Trophoblast cell (in vitro differentiated cells and primary cell): ENCODE measurements around the gene RASGRF1.

Experiments used
- DNase-seq, 2 donors: peaks; one replicate each; pipeline ENCODE4 v3.0.0-alpha.2; 2016
- H2AFZ ChIP-seq: 2 replicates; pipeline ENCODE4 v1.6.1; 2013; ENCODE audit warnings: low read length, moderate library complexity, mild to moderate bottlenecking; ENCODE audit not compliant: insufficient read depth, poor library complexity
- H2AK5ac ChIP-seq: 2 replicates; pipeline ENCODE4 v1.6.1; 2013; ENCODE audit warnings: mild to moderate bottlenecking, low read length
- H2BK120ac ChIP-seq: 2 replicates; pipeline ENCODE4 v1.6.1; 2013; ENCODE audit warnings: low read length, mild to moderate bottlenecking, moderate library complexity; ENCODE audit not compliant: insufficient read depth, poor library complexity
- H2BK12ac ChIP-seq: 2 replicates; pipeline ENCODE4 v1.6.1; 2013; ENCODE audit warnings: mild to moderate bottlenecking, low read length, moderate library complexity
- H2BK5ac ChIP-seq: 2 replicates; pipeline ENCODE4 v1.6.1; 2013; ENCODE audit warnings: low read length, low read depth, moderate library complexity, mild to moderate bottlenecking; ENCODE audit not compliant: poor library complexity
- H3K14ac ChIP-seq: 2 replicates; pipeline ENCODE4 v1.6.1; 2013; ENCODE audit warnings: mild to moderate bottlenecking, low read length
- H3K18ac ChIP-seq: 2 replicates; pipeline ENCODE4 v1.6.1; 2013; ENCODE audit warnings: mild to moderate bottlenecking, low read length
- H3K23ac ChIP-seq: 2 replicates; pipeline ENCODE4 v1.6.1; 2013; ENCODE audit warnings: low read length
- H3K27ac ChIP-seq: 2 replicates; pipeline ENCODE4 v1.5.1; 2013; ENCODE audit warnings: low read depth, mild to moderate bottlenecking, inconsistent platforms, low read length, moderate library complexity
- H3K27me3 ChIP-seq: 2 replicates; pipeline ENCODE4 v1.6.1; 2013; ENCODE audit warnings: inconsistent platforms, mild to moderate bottlenecking, low read length, moderate library complexity; ENCODE audit not compliant: insufficient read depth
- H3K36me3 ChIP-seq, 2 experiments: 1 replicate in 1 of 2; 2 replicates in 1 of 2; pipeline ENCODE4 v1.6.1; 2013; ENCODE audit warnings: low read length in 2 of 2, mild to moderate bottlenecking in 2 of 2, moderate library complexity in 1 of 2; ENCODE audit not compliant: insufficient read depth in 2 of 2, control insufficient read depth in 1 of 2
- H3K4ac ChIP-seq: 2 replicates; pipeline ENCODE4 v1.6.1; 2013; ENCODE audit warnings: low read depth, mild to moderate bottlenecking, low read length, moderate library complexity
- H3K4me1 ChIP-seq, 2 experiments: 1 replicate in 1 of 2; 2 replicates in 1 of 2; pipeline ENCODE4 v1.6.1; 2013; ENCODE audit warnings: low read length in 2 of 2, mild to moderate bottlenecking in 2 of 2, moderate library complexity in 1 of 2; ENCODE audit not compliant: insufficient read depth in 2 of 2, control insufficient read depth in 1 of 2
- H3K4me2 ChIP-seq: 2 replicates; pipeline ENCODE4 v1.6.1; 2013; ENCODE audit warnings: inconsistent platforms, mild to moderate bottlenecking, low read length, moderate library complexity
- H3K4me3 ChIP-seq: 2 replicates; pipeline ENCODE4 v1.5.1; 2013; ENCODE audit warnings: mild to moderate bottlenecking, low read depth, low read length, inconsistent platforms
- H3K79me1 ChIP-seq: one replicate; pipeline ENCODE4 v1.6.1; 2013; ENCODE audit warnings: low read length
- H3K79me2 ChIP-seq: 2 replicates; pipeline ENCODE4 v1.6.1; 2013; ENCODE audit warnings: low read length, mild to moderate bottlenecking; ENCODE audit not compliant: control insufficient read depth, insufficient read depth, poor library complexity
- H3K9ac ChIP-seq: 2 replicates; pipeline ENCODE4 v1.6.1; 2013; ENCODE audit warnings: mild to moderate bottlenecking, low read length
- H3K9me3 ChIP-seq: 2 replicates; pipeline ENCODE4 v1.6.1; 2013; ENCODE audit warnings: low read depth, mild to moderate bottlenecking, control low read depth, inconsistent platforms, low read length; ENCODE audit not compliant: insufficient read depth
- H4K12ac ChIP-seq: 2 replicates; pipeline ENCODE4 v1.6.1; 2013; ENCODE audit warnings: low read depth, mild to moderate bottlenecking, low read length, moderate library complexity
- H4K8ac ChIP-seq: 2 replicates; pipeline ENCODE4 v1.6.1; 2013; ENCODE audit warnings: low read depth, mild to moderate bottlenecking, low read length, moderate library complexity
- H4K91ac ChIP-seq: one replicate; pipeline ENCODE4 v1.6.1; 2013; ENCODE audit warnings: low read depth, mild to moderate bottlenecking, low read length, moderate library complexity
- WGBS: extraction: QIAGEN DNeasy Blood & Tissue Kit; methylation state at CpG from one replicate; pipeline ENCODE4 v1.1.7; 2013; ENCODE audit warnings: missing lambda C conversion rate; ENCODE audit not compliant: insufficient read length, insufficient coverage; ENCODE audit errors: extremely low coverage; 5-methylcytosine and 5-hydroxymethylcytosine counted together

The RASGRF1 gene

GRCh38 chr15:79073336-79073735 is 17.2 kb downstream of the RASGRF1 start:
- no peak overlapping the region for H3K18ac ChIP-seq
- DNase-seq, result no peak
- H3K23ac ChIP-seq, result no peak overlapping the region
- WGBS, result no CpG with 5 or more reads among the region's 9 CpGs
- H3K9me3 ChIP-seq, result peaks cover 3% of the 10 kb centered on the region
- no peak overlapping the region for H3K4me3 ChIP-seq
- no peaks in the 10 kb centered on the region for H3K36me3 ChIP-seq
- H4K8ac ChIP-seq, result no peak overlapping the region
- H3K14ac ChIP-seq, result no peak overlapping the region
- no peak overlapping the region for H2BK12ac ChIP-seq
- no peak overlapping the region for H3K27ac ChIP-seq
- no peaks in the 10 kb centered on the region for H3K27me3 ChIP-seq
- H2BK120ac ChIP-seq, result no peak overlapping the region
- peaks cover 0 to 3% of the 10 kb centered on the region in 2 experiments for H3K4me1 ChIP-seq
- no peak overlapping the region for H3K9ac ChIP-seq
- H4K12ac ChIP-seq, result no peak overlapping the region
- H3K79me2 ChIP-seq, result no peaks in the 10 kb centered on the region
- H3K4me2 ChIP-seq, result no peak overlapping the region
- no peak overlapping the region for H2AFZ ChIP-seq
- H3K4ac ChIP-seq, result no peak overlapping the region
- H4K91ac ChIP-seq, result no peak overlapping the region
- no peaks in the 10 kb centered on the region for H3K79me1 ChIP-seq
- H2AK5ac ChIP-seq, result no peak overlapping the region
- no peak overlapping the region for H2BK5ac ChIP-seq

GRCh38 chr15:79071901-79072300 is 18.7 kb downstream of the RASGRF1 start:
- H4K91ac ChIP-seq, result no peak overlapping the region
- H3K18ac ChIP-seq, result no peak overlapping the region
- H3K4me3 ChIP-seq, result no peak overlapping the region
- H4K8ac ChIP-seq, result no peak overlapping the region
- no peak overlapping the region for H2BK120ac ChIP-seq
- H3K27me3 ChIP-seq, result no peaks in the 10 kb centered on the region
- no peak overlapping the region for H3K4ac ChIP-seq
- H3K79me1 ChIP-seq, result no peaks in the 10 kb centered on the region
- H2BK12ac ChIP-seq, result no peak overlapping the region
- no peak overlapping the region for H2BK5ac ChIP-seq
- no peak for DNase-seq
- no peaks in the 10 kb centered on the region for H3K36me3 ChIP-seq
- H3K9ac ChIP-seq, result no peak overlapping the region
- peaks cover 0 to 3% of the 10 kb centered on the region in 2 experiments for H3K4me1 ChIP-seq
- no peak overlapping the region for H3K27ac ChIP-seq
- no peak overlapping the region for H2AK5ac ChIP-seq
- no CpG with 5 or more reads among the region's 3 CpGs for WGBS
- H3K23ac ChIP-seq, result no peak overlapping the region
- H4K12ac ChIP-seq, result no peak overlapping the region
- H2AFZ ChIP-seq, result no peak overlapping the region
- no peak overlapping the region for H3K14ac ChIP-seq
- no peak overlapping the region for H3K4me2 ChIP-seq
- H3K9me3 ChIP-seq, result peaks cover 3% of the 10 kb centered on the region
- H3K79me2 ChIP-seq, result no peaks in the 10 kb centered on the region

GRCh38 chr15:79068790-79069189 is 21.8 kb downstream of the RASGRF1 start:
- H3K4me2 ChIP-seq, result no peak overlapping the region
- no peaks in the 10 kb centered on the region for H3K36me3 ChIP-seq
- no peak overlapping the region for H4K12ac ChIP-seq
- no peaks in the 10 kb centered on the region for H3K79me2 ChIP-seq
- no peak overlapping the region for H2BK5ac ChIP-seq
- no peaks in the 10 kb centered on the region for H3K79me1 ChIP-seq
- no peaks in the 10 kb centered on the region for H3K4me1 ChIP-seq
- no peak overlapping the region for H2BK120ac ChIP-seq
- no peak overlapping the region for H4K91ac ChIP-seq
- no peak overlapping the region for H3K23ac ChIP-seq
- no peak overlapping the region for H3K14ac ChIP-seq
- no peak overlapping the region for H2BK12ac ChIP-seq
- no CpG with 5 or more reads among the region's 2 CpGs for WGBS
- no peak overlapping the region for H2AK5ac ChIP-seq
- no peak overlapping the region for H4K8ac ChIP-seq
- no peak overlapping the region for H3K4ac ChIP-seq
- H3K9me3 ChIP-seq, result peaks cover 1% of the 10 kb centered on the region
- H3K27ac ChIP-seq, result no peak overlapping the region
- no peak overlapping the region for H3K9ac ChIP-seq
- no peak overlapping the region for H3K4me3 ChIP-seq
- no peaks in the 10 kb centered on the region for H3K27me3 ChIP-seq
- H2AFZ ChIP-seq, result no peak overlapping the region
- no peak overlapping the region for H3K18ac ChIP-seq
- DNase-seq, result no peak

GRCh38 chr15:79067969-79068368 is 22.6 kb downstream of the RASGRF1 start:
- no peak overlapping the region for H3K14ac ChIP-seq
- H4K12ac ChIP-seq, result no peak overlapping the region
- H3K27ac ChIP-seq, result no peak overlapping the region
- no peaks in the 10 kb centered on the region for H3K36me3 ChIP-seq
- no peak overlapping the region for H2AK5ac ChIP-seq
- no peak overlapping the region for H3K4ac ChIP-seq
- H3K4me2 ChIP-seq, result no peak overlapping the region
- H3K9me3 ChIP-seq, result peaks cover 1% of the 10 kb centered on the region
- no peaks in the 10 kb centered on the region for H3K4me1 ChIP-seq
- no peaks in the 10 kb centered on the region for H3K27me3 ChIP-seq
- H2BK120ac ChIP-seq, result no peak overlapping the region
- no CpG with 5 or more reads among the region's 3 CpGs for WGBS
- no peak overlapping the region for H3K4me3 ChIP-seq
- H3K18ac ChIP-seq, result no peak overlapping the region
- no peak overlapping the region for H3K9ac ChIP-seq
- no peak overlapping the region for H2AFZ ChIP-seq
- H4K91ac ChIP-seq, result no peak overlapping the region
- DNase-seq, result no peak
- H2BK5ac ChIP-seq, result no peak overlapping the region
- H2BK12ac ChIP-seq, result no peak overlapping the region
- H3K79me2 ChIP-seq, result no peaks in the 10 kb centered on the region
- no peaks in the 10 kb centered on the region for H3K79me1 ChIP-seq
- no peak overlapping the region for H3K23ac ChIP-seq
- H4K8ac ChIP-seq, result no peak overlapping the region
